T follicular helper cell (primary cell): ENCODE results near the gene POLE3.
"Not testable (repeated sequence)": the region's sequence is repeated elsewhere in the genome, so short reads cannot be mapped to it uniquely, and the experiment has no call there.

Source experiments
- DNase-seq: peaks from one replicate; pipeline ENCODE4 v3.0.0-alpha.2; 2020; ENCODE audit warnings: low read depth

POLE3 gene

GRCh38 chr9:113376634-113377567 lies 33.6 kb downstream of the POLE3 start, which contains the start of gene HDHD3:
TSS of gene HDHD3 (minus strand) at chr9:113376986. CDS start at chr9:113374354, 2,632 bp downstream.
- peak; percentile 69 for DNase-seq

- no peak for DNase-seq
Measured at GRCh38 chr9:113375057-113376023, 35.1 kb downstream of the POLE3 start.

- no peak for DNase-seq
Measured at GRCh38 chr9:113373676-113374392, 36.6 kb downstream of the POLE3 start.

- no peak for DNase-seq
Measured at GRCh38 chr9:113373256-113373655, 37.2 kb downstream of the POLE3 start.

- no peak for DNase-seq
Measured at GRCh38 chr9:113372059-113372458, 38.4 kb downstream of the POLE3 start.

- no peak for DNase-seq
Measured at GRCh38 chr9:113370806-113371325, 39.6 kb downstream of the POLE3 start.

GRCh38 chr9:113369855-113370140 lies 40.7 kb downstream of the POLE3 start:
- no peak for DNase-seq

GRCh38 chr9:113368982-113369854 lies 41.3 kb downstream of the POLE3 start:
- DNase-seq, result no peak

GRCh38 chr9:113368348-113368981 lies 42.0 kb downstream of the POLE3 start:
- DNase-seq, result no peak

- DNase-seq, result not testable (repeated sequence)
Measured at GRCh38 chr9:113365652-113366051, 44.8 kb downstream of the POLE3 start.

GRCh38 chr9:113364951-113365350 lies 45.5 kb downstream of the POLE3 start:
- DNase-seq, result no peak

- DNase-seq, result no peak
Measured at GRCh38 chr9:113363336-113363735, 47.1 kb downstream of the POLE3 start.

GRCh38 chr9:113361304-113362018 lies 49.0 kb downstream of the POLE3 start:
- no peak for DNase-seq

GRCh38 chr9:113360242-113360842 lies 50.1 kb downstream of the POLE3 start:
- no peak for DNase-seq

GRCh38 chr9:113359385-113359784 lies 51.1 kb downstream of the POLE3 start:
- DNase-seq, result no peak
